Neuronal stem cell (in vitro differentiated cells): ENCODE results near the gene NRF1.
A peak's percentile ranks its signal among the peaks of the same experiment; 100 is the strongest.

Source experiments
- DNase-seq: peaks from one replicate; pipeline ENCODE4 v3.0.0-alpha.2; 2013; ENCODE audit warnings: low spot score
- H2AFZ ChIP-seq: one replicate; pipeline ENCODE4 v1.6.1; 2013; ENCODE audit warnings: mild to moderate bottlenecking, low read length, inconsistent platforms
- H2AK5ac ChIP-seq: 2 replicates; pipeline ENCODE4 v1.6.1; 2013; ENCODE audit warnings: low read depth, mild to moderate bottlenecking, inconsistent platforms, low read length, moderate library complexity, mixed read lengths
- H2BK120ac ChIP-seq: 2 replicates; pipeline ENCODE4 v1.6.1; 2013; ENCODE audit warnings: low read depth, mild to moderate bottlenecking, inconsistent platforms, low read length, moderate library complexity, mixed read lengths
- H2BK12ac ChIP-seq: one replicate; pipeline ENCODE4 v1.6.1; 2013; ENCODE audit warnings: low read length, inconsistent platforms
- H2BK15ac ChIP-seq: 2 replicates; pipeline ENCODE4 v1.6.1; 2013; ENCODE audit warnings: mild to moderate bottlenecking, low read length, inconsistent platforms, mixed read lengths
- H2BK5ac ChIP-seq: one replicate; pipeline ENCODE4 v1.6.1; 2013; ENCODE audit warnings: inconsistent platforms, mild to moderate bottlenecking, low read length, moderate library complexity
- H3K14ac ChIP-seq: one replicate; pipeline ENCODE4 v1.6.1; 2013; ENCODE audit warnings: low read length, inconsistent platforms
- H3K18ac ChIP-seq: 2 replicates; pipeline ENCODE4 v1.6.1; 2013; ENCODE audit warnings: low read length, inconsistent platforms
- H3K23ac ChIP-seq: 2 replicates; pipeline ENCODE4 v1.6.1; 2013; ENCODE audit warnings: low read depth, mild to moderate bottlenecking, mixed read lengths, low read length, inconsistent platforms; ENCODE audit not compliant: poor library complexity
- H3K27ac ChIP-seq: replicated peaks from 3 replicates; pipeline ENCODE4 v1.5.1; 2013; ENCODE audit warnings: low read length, inconsistent platforms
- H3K27me3 ChIP-seq, 3 experiments: 2 replicates each; pipeline ENCODE4 v1.6.1; 2013; ENCODE audit warnings: low read length in 3 of 3, mild to moderate bottlenecking in 2 of 3, inconsistent platforms in 1 of 3, low read depth in 1 of 3, mixed read lengths in 1 of 3, moderate library complexity in 1 of 3; ENCODE audit not compliant: control insufficient read depth in 3 of 3, insufficient read depth in 3 of 3
- H3K36me3 ChIP-seq, 2 donors: replicated peaks in 1 of 2; 2 replicates each; pipeline ENCODE4 v1.6.1; 2013; ENCODE audit warnings: low read length in 2 of 2; ENCODE audit not compliant: control insufficient read depth in 2 of 2, insufficient read depth in 2 of 2
- H3K4ac ChIP-seq: 2 replicates; pipeline ENCODE4 v1.6.1; 2013; ENCODE audit warnings: inconsistent platforms, mild to moderate bottlenecking, low read length, moderate library complexity
- H3K4me1 ChIP-seq, 2 donors: 1 replicate in 1 of 2; 2 replicates in 1 of 2; pipeline ENCODE4 v1.6.1; 2013; ENCODE audit warnings: low read length in 2 of 2, low read depth in 1 of 2; ENCODE audit not compliant: control insufficient read depth in 2 of 2, insufficient read depth in 1 of 2
- H3K4me2 ChIP-seq: one replicate; pipeline ENCODE4 v1.6.1; 2013; ENCODE audit warnings: mild to moderate bottlenecking, low read length, inconsistent platforms; ENCODE audit not compliant: insufficient read depth, poor library complexity, severe bottlenecking
- H3K4me3 ChIP-seq, 2 donors: 2 replicates each; pipeline ENCODE4 v1.5.1; 2013; ENCODE audit warnings: low read length in 2 of 2, mild to moderate bottlenecking in 2 of 2, inconsistent platforms in 1 of 2, moderate library complexity in 1 of 2
- H3K79me1 ChIP-seq: one replicate; pipeline ENCODE4 v1.6.1; 2013; ENCODE audit warnings: low read depth, mild to moderate bottlenecking, inconsistent platforms, low read length, moderate library complexity
- H3K9ac ChIP-seq: one replicate; pipeline ENCODE4 v1.6.1; 2013; ENCODE audit warnings: mild to moderate bottlenecking, low read depth, low read length, inconsistent platforms; ENCODE audit not compliant: poor library complexity
- H3K9me3 ChIP-seq, 2 donors: replicated peaks in 1 of 2; 2 replicates each; pipeline versions ENCODE3 to v1.6.1; 2013; ENCODE audit warnings: low read length in 2 of 2, mild to moderate bottlenecking in 2 of 2, inconsistent platforms in 1 of 2, low read depth in 1 of 2, mixed read lengths in 1 of 2, moderate library complexity in 1 of 2; ENCODE audit not compliant: control insufficient read depth in 2 of 2, insufficient read depth in 1 of 2
- H4K8ac ChIP-seq: one replicate; pipeline ENCODE4 v1.6.1; 2013; ENCODE audit warnings: low read depth, mild to moderate bottlenecking, inconsistent platforms, low read length, moderate library complexity
- H4K91ac ChIP-seq: one replicate; pipeline ENCODE4 v1.6.1; 2013; ENCODE audit warnings: low read length, low read depth, mild to moderate bottlenecking, inconsistent platforms; ENCODE audit not compliant: poor library complexity
- WGBS, 2 donors: extraction: QIAGEN DNeasy Blood & Tissue Kit; methylation state at CpG; one replicate each; pipeline ENCODE4 v1.1.7; 2013; ENCODE audit warnings: missing lambda C conversion rate in 2 of 2, mixed read lengths in 1 of 2; ENCODE audit not compliant: insufficient read length in 2 of 2, insufficient replicate concordance in 1 of 2; ENCODE audit errors: extremely low coverage in 2 of 2; 5-methylcytosine and 5-hydroxymethylcytosine counted together

NRF1 gene

GRCh38 chr7:129626896-129627295 is 15.4 kb downstream of the NRF1 start:
- Histone ChIP-seq H3K79me1 (peaks cover 3% of the 10 kb centered on the region), H4K91ac (no peak overlapping the region), H3K9ac (no peak overlapping the region), H3K4ac (no peak overlapping the region), H2AK5ac (no peak overlapping the region), H3K27me3 (no peaks in the 10 kb centered on the region), H2BK5ac (no peak overlapping the region), H3K14ac (no peak overlapping the region), H3K4me3 (no peak overlapping the region), H2BK15ac (no peak overlapping the region), H2AFZ (no peak overlapping the region), H3K4me2 (no peak overlapping the region), H3K4me1 (peaks cover 2 to 8% of the 10 kb centered on the region in 2 donors), H3K18ac (no peak overlapping the region), H3K36me3 (peaks cover 0 to 17% of the 10 kb centered on the region in 2 donors), H3K9me3 (no peaks in the 10 kb centered on the region), H2BK120ac (no peak overlapping the region), H3K23ac (no peak overlapping the region), H3K27ac (no peak overlapping the region), H4K8ac (no peak overlapping the region), H2BK12ac (no peak overlapping the region)
- DNase-seq: no peak
- WGBS, 2 donors: no CpG with 5 or more reads among the region's 3 CpGs

GRCh38 chr7:129630341-129630740 is 18.8 kb downstream of the NRF1 start:
- Histone ChIP-seq H2AK5ac (no peak overlapping the region), H3K18ac (no peak overlapping the region), H3K27ac (no peak overlapping the region), H2BK120ac (no peak overlapping the region), H2BK12ac (no peak overlapping the region), H3K9ac (no peak overlapping the region), H3K9me3 (no peaks in the 10 kb centered on the region), H2BK15ac (no peak overlapping the region), H3K79me1 (no peaks in the 10 kb centered on the region), H3K36me3 (no peaks in the 10 kb centered on the region), H4K91ac (no peak overlapping the region), H3K4ac (no peak overlapping the region), H2BK5ac (no peak overlapping the region), H3K27me3 (no peaks in the 10 kb centered on the region), H3K4me1 (peaks cover 2 to 10% of the 10 kb centered on the region in 2 donors), H3K4me2 (no peak overlapping the region), H2AFZ (no peak overlapping the region), H4K8ac (no peak overlapping the region), H3K23ac (no peak overlapping the region), H3K4me3 (no peak overlapping the region), H3K14ac (no peak overlapping the region)
- DNase-seq: no peak
- no CpG with 5 or more reads among the region's 2 CpGs for WGBS, 2 donors

- no peak for DNase-seq
- Histone ChIP-seq H2BK5ac (no peak overlapping the region), H3K14ac (no peak overlapping the region), H2AK5ac (no peak overlapping the region), H3K9me3 (no peaks in the 10 kb centered on the region), H3K27ac (no peak overlapping the region), H3K18ac (no peak overlapping the region), H3K4me1 (peaks cover 0 to 11% of the 10 kb centered on the region in 2 donors), H2AFZ (no peak overlapping the region), H3K4me3 (no peak overlapping the region), H2BK120ac (no peak overlapping the region), H3K36me3 (no peaks in the 10 kb centered on the region), H3K23ac (no peak overlapping the region), H3K4ac (no peak overlapping the region), H3K9ac (no peak overlapping the region), H4K91ac (no peak overlapping the region), H3K4me2 (no peak overlapping the region), H3K79me1 (no peaks in the 10 kb centered on the region), H2BK15ac (no peak overlapping the region), H4K8ac (no peak overlapping the region), H3K27me3 (no peaks in the 10 kb centered on the region), H2BK12ac (no peak overlapping the region)
- no CpG with 5 or more reads among the region's 2 CpGs for WGBS, 2 donors
These were observed 23.0 kb downstream of the NRF1 start for GRCh38 chr7:129634361-129635034.

- H3K4me1 ChIP-seq: peaks cover 0 to 3% of the 10 kb centered on the region in 2 donors
- DNase-seq: peak; percentile 39
- WGBS, 2 donors: no CpG with 5 or more reads among the region's 6 CpGs
These were observed 23.9 kb downstream of the NRF1 start for GRCh38 chr7:129635300-129636029.

More at GRCh38 chr7:129635300-129636029, 23.9 kb downstream of the NRF1 start:
- Histone ChIP-seq H3K4me3 (no peak overlapping the region), H3K9ac (no peak overlapping the region), H2BK5ac (no peak overlapping the region), H4K8ac (no peak overlapping the region), H2BK15ac (no peak overlapping the region), H3K27me3 (no peaks in the 10 kb centered on the region), H3K4ac (no peak overlapping the region), H2AFZ (no peak overlapping the region), H3K23ac (no peak overlapping the region), H3K4me2 (no peak overlapping the region), H2BK120ac (no peak overlapping the region), H4K91ac (no peak overlapping the region), H2AK5ac (no peak overlapping the region), H2BK12ac (no peak overlapping the region), H3K79me1 (no peaks in the 10 kb centered on the region), H3K9me3 (no peaks in the 10 kb centered on the region), H3K18ac (no peak overlapping the region), H3K36me3 (no peaks in the 10 kb centered on the region), H3K14ac (no peak overlapping the region), H3K27ac (no peak overlapping the region)
